HG02571 (cell line): Measurements from ENCODE around the gene GPR18.

Source experiments
- ATAC-seq: cut with Tn5 transposase; IDR thresholded peaks from one replicate; pipeline ENCODE4 v1.9.1; 2021; ENCODE audit warnings: mild to moderate bottlenecking, moderate library complexity; ENCODE audit not compliant: unreplicated experiment

Gene GPR18

GRCh38 chr13:99293178-99293577, 35.0 kb upstream of the GPR18 start:
- no peak for ATAC-seq

GRCh38 chr13:99290894-99291293, 32.7 kb upstream of the GPR18 start:
- no peak for ATAC-seq

GRCh38 chr13:99289674-99290337, 31.6 kb upstream of the GPR18 start:
- no peak for ATAC-seq

GRCh38 chr13:99289271-99289670, 31.1 kb upstream of the GPR18 start:
- ATAC-seq, result no peak

- ATAC-seq, result peak; percentile 78
Observed at GRCh38 chr13:99288089-99288488, 29.9 kb upstream of the GPR18 start.

- ATAC-seq, result no peak
Observed at GRCh38 chr13:99287551-99287950, 29.4 kb upstream of the GPR18 start.

- no peak for ATAC-seq
Observed at GRCh38 chr13:99285432-99286182, 27.4 kb upstream of the GPR18 start.

GRCh38 chr13:99282264-99283231, 24.4 kb upstream of the GPR18 start:
- ATAC-seq, result peak; percentile 66

- ATAC-seq, result peak; percentile 75
Observed at GRCh38 chr13:99281811-99282263, 23.7 kb upstream of the GPR18 start.

- ATAC-seq, result no peak
Observed at GRCh38 chr13:99280166-99280565, 22.0 kb upstream of the GPR18 start.

- no peak for ATAC-seq
Observed at GRCh38 chr13:99279637-99280036, 21.5 kb upstream of the GPR18 start.

- ATAC-seq, result no peak
Observed at GRCh38 chr13:99278843-99279242, 20.7 kb upstream of the GPR18 start.

GRCh38 chr13:99278200-99278599, 20.0 kb upstream of the GPR18 start:
- no peak for ATAC-seq

- ATAC-seq, result no peak
Observed at GRCh38 chr13:99277629-99278028, 19.4 kb upstream of the GPR18 start.

- ATAC-seq, result no peak
Observed at GRCh38 chr13:99276706-99277105, 18.5 kb upstream of the GPR18 start.

GRCh38 chr13:99275093-99275469, 16.9 kb upstream of the GPR18 start:
- no peak for ATAC-seq

GRCh38 chr13:99273128-99273527, 14.9 kb upstream of the GPR18 start:
- ATAC-seq, result no peak

GRCh38 chr13:99272481-99272880, 14.3 kb upstream of the GPR18 start:
- no peak for ATAC-seq

GRCh38 chr13:99271249-99271648, 13.1 kb upstream of the GPR18 start:
- no peak for ATAC-seq

GRCh38 chr13:99270518-99270917, 12.3 kb upstream of the GPR18 start:
- no peak for ATAC-seq

- ATAC-seq, result no peak
Observed at GRCh38 chr13:99269627-99270241, 11.6 kb upstream of the GPR18 start.
